ENCODE measurements around the gene GCGR. TPM values are rescaled to one million over a fixed set of nuclear protein-coding genes. Genes with fewer than 3 reads are reported as not detected.

Gene GCGR
- total RNA-seq, 5 donors from 2014 or later (not counting 1 experiment from before 2014, with no cell fraction given), result 0.13 TPM; not detected in 4

GRCh38 chr17:81832608-81833159 lies 28.7 kb downstream of the GCGR start:
- Histone ChIP-seq H3K4me1 (ENCODE audit: control insufficient read depth in 1 of 2, extremely low read depth in 1 of 2, insufficient read depth in 2 of 2, low read length in 2 of 2) (peaks cover 7 to 38% of the 10 kb centered on the region in 2 experiments), H3K4me3 (ENCODE audit: control insufficient read depth in 1 of 2, extremely low read depth in 1 of 2, low read length in 1 of 2) (peak overlapping the region; percentile 63 to 72), H3K27ac (ENCODE audit: low read length) (peak overlapping the region; percentile 58), H3K27me3 (replicated peaks in 1 of 2; ENCODE audit: control insufficient read depth in 2 of 2, extremely low read depth in 1 of 2, insufficient read depth in 2 of 2, low read length in 1 of 2) (no peaks in the 10 kb centered on the region), H3K36me3 (ENCODE audit: control insufficient read depth in 2 of 2, extremely low read depth in 1 of 2, insufficient read depth in 1 of 2, low read length in 1 of 2) (no peaks in the 10 kb centered on the region), H3K9me3 (no peaks in the 10 kb centered on the region)
- Mint-ChIP-seq H3K27me3 (no peaks in the 10 kb centered on the region), H3K36me3 (no peaks in the 10 kb centered on the region), H3K9me3 (no peaks in the 10 kb centered on the region), H3K27ac (peak overlapping the region; percentile 84 to 93), H3K4me3 (peak overlapping the region; percentile 85 to 88 (median 85)), H3K4me1 (peaks cover 16 to 26% (median 25%) of the 10 kb centered on the region in 3 donors)
- DNase-seq, result peak in 18 of 35 experiments; percentile 6 to 41 (median 20)
- ChIA-PET POLR2A (no interaction called here), CTCF (no interaction called here)
- peak; percentile 21 to 77 (median 70) for ATAC-seq (replicated peaks in 1 of 4)
- WGBS (ENCODE audit: insufficient coverage), result under 1% methylated on average over 62 of the region's 65 CpGs

GRCh38 chr17:81833160-81833920 lies 29.4 kb downstream of the GCGR start, which contains the start of gene MCRIP1:
Gene MCRIP1 (minus strand): TSS chr17:81833291. CDS start chr17:81824506, 8,785 bp downstream.
- H3K27me3 ChIP-seq (replicated peaks in 1 of 2; ENCODE audit: control insufficient read depth in 2 of 2, extremely low read depth in 1 of 2, insufficient read depth in 2 of 2, low read length in 1 of 2), result no peaks in the 10 kb centered on the region
- H3K4me3 Mint-ChIP-seq, result peak within 1 kb of the TSS; percentile 85 to 88 (median 85)
- WGBS (ENCODE audit: insufficient coverage), result under 1% methylated on average over 58 of the region's 76 CpGs
- ATAC-seq (replicated peaks in 1 of 4) (peak; percentile 81 to 89 (median 86)), DNase-seq (peak; percentile 81 to 97 (median 89))
- H3K27me3 Mint-ChIP-seq, result no peaks in the 10 kb centered on the region
- POLR2A ChIA-PET, result interaction anchor here in 1 of 2 donors (1.0 kb wide), 1 partner anchor 26 kb away, joined by 3 read pairs; no protein-coding TSS in a partner anchor
- H3K4me3 ChIP-seq (ENCODE audit: control insufficient read depth in 1 of 2, extremely low read depth in 1 of 2, low read length in 1 of 2), result peak within 1 kb of the TSS; percentile 68 to 72
- no peaks in the 10 kb centered on the region for H3K9me3 ChIP-seq
- H3K36me3 ChIP-seq (ENCODE audit: control insufficient read depth in 2 of 2, extremely low read depth in 1 of 2, insufficient read depth in 1 of 2, low read length in 1 of 2), result no peaks in the 10 kb centered on the region
- peak within 1 kb of the TSS; percentile 84 to 93 for H3K27ac Mint-ChIP-seq
- CTCF ChIA-PET, result no interaction called here
- H3K4me1 ChIP-seq (ENCODE audit: control insufficient read depth in 1 of 2, extremely low read depth in 1 of 2, insufficient read depth in 2 of 2, low read length in 2 of 2), result peaks cover 7 to 38% of the 10 kb centered on the region in 2 experiments
- peak within 1 kb of the TSS; percentile 87 for H3K27ac ChIP-seq (ENCODE audit: low read length)
- H3K36me3 Mint-ChIP-seq, result no peaks in the 10 kb centered on the region
- H3K4me1 Mint-ChIP-seq, result peaks cover 16 to 24% (median 23%) of the 10 kb centered on the region in 3 donors
- H3K9me3 Mint-ChIP-seq, result no peaks in the 10 kb centered on the region

GRCh38 chr17:81833921-81834830 lies 30.2 kb downstream of the GCGR start:
- CTCF ChIA-PET, result no interaction called here
- 89% methylated on average over 31 of the region's 31 CpGs for WGBS (ENCODE audit: insufficient coverage)
- Histone ChIP-seq H3K4me1 (ENCODE audit: control insufficient read depth in 1 of 2, extremely low read depth in 1 of 2, insufficient read depth in 2 of 2, low read length in 2 of 2) (peaks cover 7 to 33% of the 10 kb centered on the region in 2 experiments), H3K27ac (ENCODE audit: low read length) (peak overlapping the region; percentile 87), H3K4me3 (ENCODE audit: control insufficient read depth in 1 of 2, extremely low read depth in 1 of 2, low read length in 1 of 2) (peak overlapping the region; percentile 48 to 68), H3K9me3 (no peaks in the 10 kb centered on the region), H3K27me3 (replicated peaks in 1 of 2; ENCODE audit: control insufficient read depth in 2 of 2, extremely low read depth in 1 of 2, insufficient read depth in 2 of 2, low read length in 1 of 2) (no peaks in the 10 kb centered on the region), H3K36me3 (ENCODE audit: control insufficient read depth in 2 of 2, extremely low read depth in 1 of 2, insufficient read depth in 1 of 2, low read length in 1 of 2) (no peaks in the 10 kb centered on the region)
- Mint-ChIP-seq H3K27ac (peak overlapping the region; percentile 79 to 84), H3K36me3 (no peaks in the 10 kb centered on the region), H3K9me3 (no peaks in the 10 kb centered on the region), H3K4me3 (peak overlapping the region; percentile 77 to 88 (median 79)), H3K4me1 (peaks cover 16 to 22% (median 20%) of the 10 kb centered on the region in 3 donors), H3K27me3 (no peaks in the 10 kb centered on the region)
- POLR2A ChIA-PET, result interaction anchor here in 1 of 2 donors (1.0 kb wide), 1 partner anchor 25 kb away, joined by 3 read pairs; no protein-coding TSS in a partner anchor
- ATAC-seq (replicated peaks in 1 of 4), result no peak
- DNase-seq, result no peak

GRCh38 chr17:81834831-81835267 lies 30.9 kb downstream of the GCGR start, which contains the start of gene PPP1R27:
Gene PPP1R27 (minus strand): TSS chr17:81835050. CDS start chr17:81834953, 97 bp downstream.
- Histone ChIP-seq H3K9me3 (no peaks in the 10 kb centered on the region), H3K27me3 (replicated peaks in 1 of 2; ENCODE audit: control insufficient read depth in 2 of 2, extremely low read depth in 1 of 2, insufficient read depth in 2 of 2, low read length in 1 of 2) (no peaks in the 10 kb centered on the region), H3K36me3 (ENCODE audit: control insufficient read depth in 2 of 2, extremely low read depth in 1 of 2, insufficient read depth in 1 of 2, low read length in 1 of 2) (no peaks in the 10 kb centered on the region), H3K27ac (ENCODE audit: low read length) (peak within 1 kb of the TSS; percentile 87), H3K4me1 (ENCODE audit: control insufficient read depth in 1 of 2, extremely low read depth in 1 of 2, insufficient read depth in 2 of 2, low read length in 2 of 2) (peaks cover 7 to 30% of the 10 kb centered on the region in 2 experiments), H3K4me3 (ENCODE audit: control insufficient read depth in 1 of 2, extremely low read depth in 1 of 2, low read length in 1 of 2) (peak within 1 kb of the TSS; percentile 48 to 68)
- Mint-ChIP-seq H3K9me3 (no peaks in the 10 kb centered on the region), H3K4me3 (peak within 1 kb of the TSS; percentile 77 to 88 (median 79)), H3K36me3 (no peaks in the 10 kb centered on the region), H3K4me1 (peaks cover 16 to 19% (median 17%) of the 10 kb centered on the region in 3 donors), H3K27me3 (no peaks in the 10 kb centered on the region), H3K27ac (peak within 1 kb of the TSS; percentile 79 to 84)
- ChIA-PET CTCF (no interaction called here), POLR2A (no interaction called here)
- 97% methylated on average over 26 of the region's 26 CpGs for WGBS (ENCODE audit: insufficient coverage)
- DNase-seq (no peak), ATAC-seq (replicated peaks in 1 of 4) (no peak)

- 94% methylated on average over 9 of the region's 9 CpGs for WGBS (ENCODE audit: insufficient coverage)
- no peaks in the 10 kb centered on the region for H3K27me3 ChIP-seq (replicated peaks in 1 of 2; ENCODE audit: control insufficient read depth in 2 of 2, extremely low read depth in 1 of 2, insufficient read depth in 2 of 2, low read length in 1 of 2)
- ATAC-seq (replicated peaks in 1 of 4) (no peak), DNase-seq (no peak)
- POLR2A ChIA-PET, result no interaction called here
- CTCF ChIA-PET, result interaction anchor here in 1 of 2 donors (0.7 kb wide), 1 partner anchor 79 kb away, joined by 3 read pairs; no protein-coding TSS in a partner anchor
- H3K4me3 ChIP-seq (ENCODE audit: control insufficient read depth in 1 of 2, extremely low read depth in 1 of 2, low read length in 1 of 2), result no peak overlapping the region
- Mint-ChIP-seq H3K36me3 (no peaks in the 10 kb centered on the region), H3K4me1 (peaks cover under 1 to 4% (median 3%) of the 10 kb centered on the region in 3 donors), H3K9me3 (no peaks in the 10 kb centered on the region), H3K27ac (no peak overlapping the region), H3K4me3 (no peak overlapping the region), H3K27me3 (no peaks in the 10 kb centered on the region)
- H3K36me3 ChIP-seq (ENCODE audit: control insufficient read depth in 2 of 2, extremely low read depth in 1 of 2, insufficient read depth in 1 of 2, low read length in 1 of 2), result peaks cover 0 to under 1% of the 10 kb centered on the region in 2 donors
- peaks cover 4 to 14% of the 10 kb centered on the region in 2 experiments for H3K4me1 ChIP-seq (ENCODE audit: control insufficient read depth in 1 of 2, extremely low read depth in 1 of 2, insufficient read depth in 2 of 2, low read length in 2 of 2)
- no peak overlapping the region for H3K27ac ChIP-seq (ENCODE audit: low read length)
- no peaks in the 10 kb centered on the region for H3K9me3 ChIP-seq
Measured at GRCh38 chr17:81837641-81838040, 33.7 kb downstream of the GCGR start.
